KOPT-K1 (cell line): ENCODE measurements around the gene NUBP2.
A peak's percentile ranks its signal among the peaks of the same experiment; 100 is the strongest.

Experiments used
- H3K27ac ChIP-seq: fragments of 200-600 bp; sonication (generic); 2 replicates; pipeline ENCODE4 v1.5.1; 2016; ENCODE audit warnings: antibody characterized with exemption, mild to moderate bottlenecking, low read depth, low read length; ENCODE audit not compliant: poor library complexity, severe bottlenecking
- H3K36me3 ChIP-seq: fragments of 200-600 bp; sonication (generic); 2 replicates; pipeline ENCODE4 v1.5.1; 2017; ENCODE audit warnings: antibody characterized with exemption, mild to moderate bottlenecking, low read length, moderate library complexity; ENCODE audit not compliant: insufficient read depth
- H3K9me3 ChIP-seq: fragments of 200-600 bp; sonication (generic); 2 replicates; pipeline ENCODE4 v1.5.1; 2017; ENCODE audit warnings: antibody characterized with exemption, low read length, mild to moderate bottlenecking; ENCODE audit not compliant: insufficient read depth, poor library complexity, severe bottlenecking

The NUBP2 gene

DNA sequence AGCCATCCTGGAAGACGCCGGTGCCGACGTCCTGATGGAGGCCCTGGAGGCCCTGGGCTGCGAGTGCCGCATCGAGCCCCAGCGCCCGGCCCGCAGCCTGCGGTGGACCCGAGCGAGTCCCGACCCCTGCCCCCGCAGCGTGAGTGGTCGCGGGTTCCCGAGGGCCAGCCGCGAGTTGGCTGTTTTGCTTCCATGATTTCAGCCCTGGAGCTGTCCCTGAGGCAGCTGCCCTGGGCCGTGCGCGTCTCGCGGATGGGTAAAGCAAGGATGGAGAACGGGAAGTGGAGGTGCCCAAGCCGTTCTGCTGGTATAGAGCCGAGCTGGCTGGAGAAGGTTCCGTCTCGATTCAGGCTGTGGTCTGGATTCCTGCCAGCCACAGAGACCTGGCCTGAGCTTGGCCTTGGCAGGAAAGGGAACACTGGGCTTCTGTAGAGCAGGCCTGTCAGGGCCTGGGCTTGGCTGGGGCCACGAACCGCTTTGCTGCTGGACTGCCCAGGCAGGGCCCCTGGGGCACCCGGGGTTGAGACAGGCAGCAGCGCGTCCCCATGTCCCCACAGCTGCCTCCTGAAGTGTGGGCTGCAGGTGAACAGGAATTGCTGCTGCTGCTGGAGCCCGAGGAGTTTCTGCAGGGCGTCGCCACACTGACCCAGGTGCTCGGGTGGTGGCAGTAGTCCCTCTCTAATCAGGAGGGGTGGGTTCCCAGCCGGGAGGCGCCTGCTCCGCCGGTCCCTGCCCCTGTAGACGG lies 8.9 kb upstream of the NUBP2 start:
- Histone ChIP-seq H3K9me3 (no peaks in the 10 kb centered on the region), H3K27ac (peak overlapping the region; percentile 85), H3K36me3 (peaks cover 45% of the 10 kb centered on the region; the same call in 1 of the 2 replicates)

DNA sequence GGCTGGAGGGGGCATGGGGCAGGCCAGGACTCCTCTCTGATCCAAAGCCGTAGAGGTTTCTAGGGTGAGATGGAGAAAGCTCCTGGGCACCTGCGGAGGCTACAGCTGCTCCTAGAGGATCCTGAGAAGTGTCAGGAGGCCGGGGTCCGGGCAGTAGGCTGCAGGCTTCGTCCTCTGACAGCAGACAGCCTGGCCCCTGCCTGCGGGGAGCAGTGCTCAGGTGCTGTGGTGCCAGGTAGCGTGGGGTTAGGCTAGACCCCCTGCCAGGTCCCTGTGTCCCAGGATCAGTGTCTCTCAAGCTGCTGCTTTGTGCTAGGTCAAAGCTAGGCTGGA lies 8.3 kb upstream of the NUBP2 start:
- Histone ChIP-seq H3K9me3 (no peaks in the 10 kb centered on the region), H3K36me3 (peaks cover 46% of the 10 kb centered on the region; the same call in 1 of the 2 replicates), H3K27ac (peak overlapping the region; percentile 85)

DNA sequence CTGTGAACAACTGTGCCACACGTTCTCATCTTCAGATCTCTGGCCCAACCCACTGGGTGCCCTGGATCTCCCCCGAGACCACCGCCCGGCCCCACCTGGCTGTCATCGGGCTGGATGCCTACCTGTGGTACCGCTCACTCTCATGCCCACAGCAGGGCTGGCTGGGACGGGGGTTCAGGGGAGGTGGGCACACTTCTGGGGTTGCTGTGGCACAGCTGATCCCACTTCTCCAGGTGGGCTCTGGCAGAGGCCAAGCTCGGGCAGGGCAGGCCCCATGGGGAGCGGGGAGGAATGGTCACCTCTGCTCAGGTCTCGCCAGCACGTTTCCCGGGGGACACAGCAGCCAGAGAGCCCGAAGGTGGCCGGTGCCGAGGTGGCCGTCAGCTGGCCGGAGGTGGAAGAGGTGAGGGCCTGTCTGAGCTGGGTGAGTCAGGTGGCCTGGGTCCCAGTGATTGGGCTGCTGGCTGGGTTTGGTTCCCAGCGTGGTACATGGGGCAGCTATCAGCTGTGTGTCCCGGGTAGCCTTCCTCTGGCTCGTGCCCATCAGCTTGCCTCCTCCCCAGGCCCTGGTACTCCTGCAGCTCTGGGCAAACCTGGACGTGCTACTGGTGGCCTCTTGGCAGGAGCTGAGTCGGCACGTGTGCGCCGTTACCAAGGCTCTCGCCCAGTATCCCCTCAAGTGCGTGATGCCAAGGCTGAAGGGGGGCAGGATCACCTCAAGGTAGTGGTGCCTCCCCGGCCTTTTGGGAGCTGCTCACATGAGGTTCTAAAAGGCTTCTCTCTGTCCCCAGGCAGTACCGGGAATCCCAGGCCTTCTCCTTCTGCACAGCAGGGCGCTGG lies 7.5 kb upstream of the NUBP2 start:
- no peaks in the 10 kb centered on the region for H3K9me3 ChIP-seq
- H3K36me3 ChIP-seq: peaks cover 45% of the 10 kb centered on the region; the same call in 1 of the 2 replicates
- H3K27ac ChIP-seq: no peak overlapping the region

DNA sequence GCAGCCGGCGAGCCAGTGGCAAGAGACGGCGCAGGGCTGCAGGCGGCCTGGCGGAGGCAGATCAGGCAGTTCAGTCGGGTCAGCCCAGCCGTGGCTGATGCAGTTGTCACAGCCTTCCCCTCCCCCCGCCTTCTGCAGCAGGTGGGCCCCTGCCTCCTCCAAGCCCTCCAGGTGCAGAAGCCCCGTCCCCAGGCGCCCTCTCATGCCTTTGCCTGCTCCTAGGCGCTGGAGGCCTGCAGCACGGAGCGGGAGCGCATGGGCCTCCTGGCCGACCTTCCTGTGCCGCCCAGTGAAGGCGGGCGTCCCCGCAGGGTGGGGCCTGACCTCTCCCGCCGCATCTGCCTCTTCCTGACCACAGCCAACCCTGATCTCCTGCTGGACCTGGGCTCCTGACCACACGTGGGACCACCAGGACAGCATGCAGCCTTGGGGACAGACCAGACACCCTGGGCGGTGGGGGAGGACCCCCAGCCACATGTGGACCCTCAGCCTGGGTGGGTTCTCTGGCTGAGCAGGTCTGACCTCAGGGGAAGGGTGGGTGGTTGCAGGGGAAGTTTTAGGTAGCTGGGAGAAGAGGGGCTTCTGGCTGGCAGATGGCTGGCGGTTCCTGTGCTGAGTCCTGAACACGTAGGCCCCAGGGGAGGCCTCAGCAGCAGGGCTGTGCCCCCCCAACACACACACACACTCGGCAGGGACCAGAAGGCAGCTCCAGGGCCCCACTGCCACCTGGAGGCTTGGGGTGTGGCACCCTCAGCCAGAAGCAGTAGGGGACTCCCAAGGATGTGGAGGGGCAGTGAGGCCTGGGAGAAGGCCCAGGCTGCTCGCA lies 6.7 kb upstream of the NUBP2 start:
- Histone ChIP-seq H3K27ac (no peak overlapping the region), H3K36me3 (peaks cover 43% of the 10 kb centered on the region; the same call in 1 of the 2 replicates), H3K9me3 (no peaks in the 10 kb centered on the region)

- Histone ChIP-seq H3K27ac (no peak overlapping the region), H3K36me3 (peaks cover 43% of the 10 kb centered on the region; the same call in 1 of the 2 replicates), H3K9me3 (no peaks in the 10 kb centered on the region)
Observed at GRCh38 chr16:1776672-1776955, 6.1 kb upstream of the NUBP2 start.

GRCh38 chr16:1776991-1777374 lies 5.8 kb upstream of the NUBP2 start:
- Histone ChIP-seq H3K36me3 (peaks cover 43% of the 10 kb centered on the region; the same call in 1 of the 2 replicates), H3K9me3 (no peaks in the 10 kb centered on the region), H3K27ac (no peak overlapping the region)

GRCh38 chr16:1777375-1778199 lies 5.2 kb upstream of the NUBP2 start:
- Histone ChIP-seq H3K27ac (no peak overlapping the region), H3K36me3 (peaks cover 43% of the 10 kb centered on the region; the same call in 1 of the 2 replicates)

DNA sequence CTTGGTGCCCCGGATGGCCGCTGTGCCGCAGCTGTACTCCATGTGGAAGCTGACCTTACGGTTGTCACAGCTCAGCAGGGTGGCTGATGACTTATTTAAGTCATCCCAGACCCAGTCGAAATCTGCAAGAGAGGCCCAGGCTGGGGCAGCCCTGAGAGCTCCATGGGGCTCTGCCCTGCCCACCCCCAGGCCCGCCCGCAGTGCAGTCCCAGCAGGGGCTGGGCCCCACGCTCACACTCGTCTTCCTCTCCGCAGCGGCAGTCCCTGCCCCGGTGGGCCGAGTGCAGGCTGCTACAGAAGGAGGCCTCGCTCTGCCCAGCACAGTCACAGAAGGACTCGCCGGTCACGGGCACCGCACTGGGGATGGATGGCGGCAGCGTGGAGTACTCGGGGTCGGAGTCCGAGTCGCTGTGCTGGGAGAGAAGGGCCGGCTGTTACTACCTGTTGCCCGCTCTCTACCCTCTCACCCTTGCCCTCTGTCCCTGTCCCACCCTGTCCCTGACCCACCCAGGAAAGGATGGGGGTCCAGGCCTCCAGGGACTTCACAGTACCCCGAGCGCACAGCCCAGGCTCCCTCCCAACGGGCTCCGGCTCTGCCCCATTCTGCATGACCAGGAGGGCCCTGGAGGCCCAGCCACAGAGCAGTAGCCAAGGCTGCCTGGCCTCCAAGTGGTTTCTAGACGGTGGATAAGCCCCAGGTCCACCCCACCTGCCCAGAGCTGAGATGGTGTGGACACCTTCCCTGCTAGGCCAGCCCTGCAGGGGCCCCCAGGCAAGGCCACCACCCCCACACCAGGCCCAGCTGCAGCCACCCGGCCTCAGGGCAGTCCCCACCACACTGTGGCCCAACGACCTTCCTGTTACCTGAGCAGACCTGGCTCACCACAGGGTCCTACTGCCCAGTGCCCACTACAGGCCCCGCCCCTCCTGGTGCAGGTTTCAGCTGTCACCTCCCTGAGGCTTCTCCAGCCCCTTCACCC lies 4.3 kb upstream of the NUBP2 start:
- H3K9me3 ChIP-seq: no peaks in the 10 kb centered on the region
- H3K36me3 ChIP-seq: peaks cover 43% of the 10 kb centered on the region; the same call in 1 of the 2 replicates
- H3K27ac ChIP-seq: no peak overlapping the region

More at GRCh38 chr16:1777375-1778199, 5.2 kb upstream of the NUBP2 start:
- no peaks in the 10 kb centered on the region for H3K9me3 ChIP-seq

DNA sequence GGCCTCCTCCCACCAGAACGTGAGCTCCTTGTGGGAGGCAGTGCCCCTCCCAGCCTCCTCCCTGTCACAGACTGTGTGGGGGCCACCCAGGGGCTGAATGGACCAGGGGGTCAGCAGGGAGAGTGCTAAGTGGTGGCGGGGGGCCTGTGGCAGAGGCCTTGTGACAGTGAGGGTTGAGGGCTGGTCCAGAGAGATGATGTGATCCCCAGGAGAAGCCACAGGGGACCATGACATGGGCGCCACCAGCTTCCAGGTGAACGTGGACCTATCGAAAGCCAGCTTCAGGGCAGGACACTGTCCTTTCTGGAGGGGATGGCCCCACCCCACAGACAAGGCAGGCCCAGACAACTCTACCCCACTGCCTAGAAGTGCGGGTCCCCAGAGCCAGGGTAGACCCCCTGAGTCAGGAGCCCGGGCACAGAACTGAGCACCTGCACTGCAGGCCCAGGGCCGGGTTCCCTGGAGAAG lies 3.5 kb upstream of the NUBP2 start:
- peaks cover 43% of the 10 kb centered on the region; the same call in 1 of the 2 replicates for H3K36me3 ChIP-seq
- H3K9me3 ChIP-seq: no peaks in the 10 kb centered on the region
- H3K27ac ChIP-seq: no peak overlapping the region

DNA sequence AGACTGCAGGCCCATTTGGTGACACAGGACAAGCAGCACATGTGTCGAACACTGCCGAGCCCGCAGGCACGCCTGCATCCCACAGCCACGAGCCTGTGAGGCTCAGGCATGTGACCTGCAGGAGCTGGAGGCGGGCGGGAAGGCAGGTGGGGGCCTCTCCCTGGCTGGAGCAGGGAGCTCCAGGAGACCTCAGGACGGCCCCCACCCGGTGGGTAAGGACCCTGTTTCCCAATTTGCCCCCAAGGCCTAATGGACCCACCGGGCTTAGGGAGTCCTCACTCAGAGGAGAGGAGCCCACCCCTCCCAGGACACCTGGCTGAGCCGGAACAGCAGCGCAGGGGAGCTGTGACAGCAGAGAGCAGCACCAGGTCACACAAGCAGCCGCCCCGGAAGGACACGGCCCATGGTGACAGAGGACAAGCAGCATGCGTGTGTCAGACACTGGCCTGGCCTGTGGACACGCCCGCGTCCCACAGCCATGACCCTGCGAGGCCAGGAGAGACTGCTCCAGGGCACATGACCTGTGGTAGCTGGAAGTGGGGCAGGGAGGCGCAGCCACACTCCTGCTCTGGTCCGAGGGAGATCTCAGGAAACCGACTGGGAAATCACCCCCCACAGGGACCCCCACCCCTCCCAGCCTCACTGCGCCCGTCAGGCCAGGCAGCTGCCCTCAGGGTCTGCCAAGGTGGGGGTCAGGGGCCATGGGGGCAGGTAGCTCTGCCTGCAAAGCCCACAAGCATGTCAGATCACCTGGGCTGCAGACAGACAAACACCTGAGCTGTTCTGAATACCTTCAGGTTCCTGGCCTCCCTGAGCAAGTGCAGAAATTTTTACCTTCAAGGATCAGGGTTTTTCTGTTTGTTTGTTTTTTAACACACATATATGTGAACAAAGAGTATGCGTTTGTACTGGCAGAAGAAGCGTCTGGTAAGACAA lies 2.8 kb upstream of the NUBP2 start:
- Histone ChIP-seq H3K9me3 (no peaks in the 10 kb centered on the region), H3K27ac (no peak overlapping the region), H3K36me3 (peaks cover 47% of the 10 kb centered on the region; the same call in 1 of the 2 replicates)

GRCh38 chr16:1780677-1781072 lies 2.1 kb upstream of the NUBP2 start:
- no peak overlapping the region for H3K27ac ChIP-seq
- H3K36me3 ChIP-seq: peaks cover 48% of the 10 kb centered on the region

DNA sequence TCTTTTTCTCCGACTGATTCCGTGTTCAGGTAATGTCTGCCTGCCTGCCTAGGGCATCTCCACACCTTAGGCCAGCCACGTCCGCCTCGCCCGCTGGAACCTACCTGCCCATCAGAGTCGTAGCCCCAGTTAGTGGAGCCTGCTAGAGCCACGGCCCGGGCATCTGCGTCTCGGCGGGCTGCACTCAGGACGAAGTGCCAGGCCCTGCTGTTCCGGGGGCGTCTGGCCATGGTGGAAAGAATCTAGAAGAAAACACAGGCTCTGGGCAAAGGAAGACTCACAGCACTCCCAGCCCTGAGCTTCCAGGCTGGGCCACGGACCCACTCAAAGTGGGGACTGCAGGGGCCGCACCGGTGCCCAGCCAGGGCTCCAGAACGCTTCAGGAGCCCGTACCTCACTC lies 1.5 kb upstream of the NUBP2 start:
- H3K27ac ChIP-seq: no peak overlapping the region
- H3K9me3 ChIP-seq: no peaks in the 10 kb centered on the region
- H3K36me3 ChIP-seq: peaks cover 48% of the 10 kb centered on the region

More at GRCh38 chr16:1780677-1781072, 2.1 kb upstream of the NUBP2 start:
- no peaks in the 10 kb centered on the region for H3K9me3 ChIP-seq
